Colonic mucosa (tissue), 4 donors: ENCODE data around the gene SF3B4. TPM values are rescaled to one million over a fixed set of nuclear protein-coding genes. Genes with fewer than 3 reads are reported as not detected.
A peak's percentile ranks its signal among the peaks of the same experiment; 100 is the strongest.
"Not testable (repeated sequence)": the region's sequence is repeated elsewhere in the genome, so short reads cannot be mapped to it uniquely, and the experiment has no call there.

ENCODE experiments used
- DNase-seq: peaks from one replicate; pipeline ENCODE4 v3.0.0-alpha.2; 2020
- H3K27ac ChIP-seq: fragments of 200-600 bp; one replicate; pipeline ENCODE4 v1.8.0; 2021
- H3K27me3 ChIP-seq: fragments of 200-600 bp; one replicate; pipeline ENCODE4 v1.8.0; 2021
- H3K36me3 ChIP-seq: fragments of 200-600 bp; one replicate; pipeline ENCODE4 v1.8.0; 2021
- H3K4me1 ChIP-seq: fragments of 200-600 bp; one replicate; pipeline ENCODE4 v1.8.0; 2021; ENCODE audit warnings: mild to moderate bottlenecking
- H3K4me3 ChIP-seq: fragments of 200-600 bp; one replicate; pipeline ENCODE4 v1.8.0; 2021
- H3K9ac ChIP-seq, 2 donors: one replicate each; pipeline ENCODE4 v1.7.0; 2013; ENCODE audit warnings: control low read depth in 2 of 2, low read depth in 2 of 2, low read length in 2 of 2
- H3K9me3 ChIP-seq: fragments of 200-600 bp; one replicate; pipeline ENCODE4 v1.8.0; 2021
- intact Hi-C: fragments of 100-400 bp; cut with DNase I; formaldehyde crosslinking; loops from one replicate; pipeline ENCODE4 v1.14.1; 2022
- total RNA-seq, 2 donors: library from RNA; stranded (reverse); fragmentation: NEBNext Ultra II Directional in 1 of 2; extraction: Animal tissue kit (Norgen Biotek cat#: 25700) in 1 of 2; gene quantifications; one replicate each; pipeline ENCODE4 v1.2.1, GENCODE V29; 2021
- TF ChIP-seq, protein P1 (sequence below): fragments of 200-600 bp; IDR thresholded peaks from one replicate; pipeline ENCODE4 v1.8.0; 2022; ENCODE audit warnings: antibody characterized with exemption, mild to moderate bottlenecking
- donor health status: healthy.
- donor health status: DM: no; HTN: no; CAD: no.
- donor health status: DM: no; HTN: no; CAD: no.

SF3B4 gene
- total RNA-seq, 2 donors from 2014 or later = 42.2 to 66.1 TPM

DNA sequence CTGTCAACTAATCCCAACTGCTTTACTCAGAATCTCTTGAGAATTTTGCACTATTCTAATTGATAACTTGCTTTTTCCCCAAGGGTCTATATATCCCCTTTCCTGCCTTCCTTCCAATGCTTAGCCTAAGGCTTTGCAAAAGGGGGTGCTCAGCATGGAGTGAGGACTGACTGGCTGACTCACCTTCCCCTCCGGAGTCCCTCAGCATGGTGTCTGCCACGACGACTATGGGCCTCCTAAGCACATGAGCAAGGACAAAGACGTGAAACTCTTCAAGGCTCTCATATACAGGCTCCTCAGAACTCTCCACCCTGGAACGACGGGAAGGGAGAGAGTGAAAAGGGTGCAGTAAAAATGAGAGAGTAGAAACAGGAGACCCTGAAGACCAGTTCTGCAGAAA lies 22.3 kb upstream of the SF3B4 start:
- Histone ChIP-seq H3K27me3 (no peaks in the 10 kb centered on the region), H3K4me3 (no peak overlapping the region), H3K36me3 (no peaks in the 10 kb centered on the region), H3K27ac (no peak overlapping the region), H3K9ac (no peak overlapping the region), H3K4me1 (no peaks in the 10 kb centered on the region), H3K9me3 (no peaks in the 10 kb centered on the region)
- no peak for DNase-seq
- intact Hi-C loops = no loop called here
- TF ChIP-seq, protein P1, sequence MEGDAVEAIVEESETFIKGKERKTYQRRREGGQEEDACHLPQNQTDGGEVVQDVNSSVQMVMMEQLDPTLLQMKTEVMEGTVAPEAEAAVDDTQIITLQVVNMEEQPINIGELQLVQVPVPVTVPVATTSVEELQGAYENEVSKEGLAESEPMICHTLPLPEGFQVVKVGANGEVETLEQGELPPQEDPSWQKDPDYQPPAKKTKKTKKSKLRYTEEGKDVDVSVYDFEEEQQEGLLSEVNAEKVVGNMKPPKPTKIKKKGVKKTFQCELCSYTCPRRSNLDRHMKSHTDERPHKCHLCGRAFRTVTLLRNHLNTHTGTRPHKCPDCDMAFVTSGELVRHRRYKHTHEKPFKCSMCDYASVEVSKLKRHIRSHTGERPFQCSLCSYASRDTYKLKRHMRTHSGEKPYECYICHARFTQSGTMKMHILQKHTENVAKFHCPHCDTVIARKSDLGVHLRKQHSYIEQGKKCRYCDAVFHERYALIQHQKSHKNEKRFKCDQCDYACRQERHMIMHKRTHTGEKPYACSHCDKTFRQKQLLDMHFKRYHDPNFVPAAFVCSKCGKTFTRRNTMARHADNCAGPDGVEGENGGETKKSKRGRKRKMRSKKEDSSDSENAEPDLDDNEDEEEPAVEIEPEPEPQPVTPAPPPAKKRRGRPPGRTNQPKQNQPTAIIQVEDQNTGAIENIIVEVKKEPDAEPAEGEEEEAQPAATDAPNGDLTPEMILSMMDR = no peak

DNA sequence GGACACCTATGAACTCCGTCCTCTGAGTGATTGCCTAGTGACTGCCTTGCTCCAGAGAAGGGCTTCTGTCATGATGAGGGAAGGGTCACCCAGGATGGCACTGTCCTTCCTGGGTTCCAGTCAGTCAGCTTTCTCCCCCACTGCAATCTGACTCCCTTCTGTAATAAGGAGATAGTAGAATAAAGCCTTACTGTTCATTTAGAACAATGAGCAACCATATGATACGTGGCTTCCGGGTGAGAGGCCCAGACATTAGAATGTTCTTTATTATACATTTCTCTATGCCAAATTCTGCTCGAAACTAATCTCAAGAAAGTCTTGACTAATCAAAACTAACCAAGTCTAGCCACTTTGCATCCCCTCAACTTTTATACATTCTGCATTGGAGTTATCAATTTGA lies 17.6 kb upstream of the SF3B4 start:
- Histone ChIP-seq H3K4me3 (no peak overlapping the region), H3K9ac (no peak overlapping the region), H3K4me1 (no peaks in the 10 kb centered on the region), H3K9me3 (no peaks in the 10 kb centered on the region), H3K36me3 (no peaks in the 10 kb centered on the region), H3K27ac (no peak overlapping the region), H3K27me3 (no peaks in the 10 kb centered on the region)
- TF ChIP-seq, protein P1 = no peak
- no peak for DNase-seq
- intact Hi-C loops = no loop called here

DNA sequence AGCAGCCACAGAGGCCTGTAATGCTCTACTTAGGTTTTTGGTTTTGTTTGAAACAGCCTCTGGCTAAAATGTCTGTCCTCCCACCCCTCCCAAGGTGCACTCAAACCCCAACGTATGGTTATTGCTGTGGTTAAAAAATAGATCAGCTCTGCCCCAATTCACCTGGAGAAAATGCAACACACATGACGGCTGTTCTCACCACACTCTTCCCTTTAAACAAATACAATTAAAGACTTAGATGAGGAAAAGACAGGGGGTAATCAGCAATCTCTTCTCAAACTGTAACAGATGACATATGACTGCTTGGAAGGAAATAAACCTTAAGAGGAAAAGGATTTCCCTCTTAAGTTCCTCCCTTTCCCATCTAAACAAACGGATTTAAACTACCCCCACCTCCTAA lies 15.3 kb upstream of the SF3B4 start:
- Histone ChIP-seq H3K4me3 (no peak overlapping the region), H3K27ac (peak overlapping the region; percentile 64), H3K9me3 (no peaks in the 10 kb centered on the region), H3K27me3 (no peaks in the 10 kb centered on the region), H3K4me1 (peaks cover 7% of the 10 kb centered on the region), H3K36me3 (no peaks in the 10 kb centered on the region), H3K9ac (peak overlapping the region in 1 of 2 donors; percentile 46)
- intact Hi-C loops = no loop called here
- TF ChIP-seq, protein P1 = no peak
- no peak for DNase-seq

DNA sequence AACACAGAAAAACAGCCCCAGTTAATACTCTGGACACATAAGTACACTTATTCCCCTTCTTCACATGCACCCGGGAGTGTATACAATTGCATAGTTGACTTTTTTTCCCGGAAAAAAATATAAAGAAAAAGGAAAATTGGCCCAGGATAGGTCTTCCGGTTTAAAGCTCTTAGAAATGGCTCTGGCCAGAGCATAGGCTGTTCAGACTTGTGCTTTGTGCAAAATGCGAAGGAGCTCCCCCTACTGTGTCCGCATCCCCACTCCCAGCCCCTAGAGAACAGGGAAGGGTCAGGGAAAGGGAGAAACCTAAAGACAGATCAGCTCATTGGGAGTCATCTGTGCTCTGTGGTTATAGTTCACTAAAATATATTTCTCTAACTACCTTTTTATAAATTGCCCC lies 14.6 kb upstream of the SF3B4 start:
- TF ChIP-seq, protein P1 = peak; percentile 29
- H3K27ac ChIP-seq = peak overlapping the region; percentile 64
- DNase-seq = no peak
- peaks cover 13% of the 10 kb centered on the region for H3K4me1 ChIP-seq
- no peaks in the 10 kb centered on the region for H3K36me3 ChIP-seq
- H3K9me3 ChIP-seq = no peaks in the 10 kb centered on the region
- no peaks in the 10 kb centered on the region for H3K27me3 ChIP-seq
- intact Hi-C loops = no loop called here
- no peak overlapping the region for H3K4me3 ChIP-seq
- H3K9ac ChIP-seq = peak overlapping the region in 1 of 2 donors; percentile 28

DNA sequence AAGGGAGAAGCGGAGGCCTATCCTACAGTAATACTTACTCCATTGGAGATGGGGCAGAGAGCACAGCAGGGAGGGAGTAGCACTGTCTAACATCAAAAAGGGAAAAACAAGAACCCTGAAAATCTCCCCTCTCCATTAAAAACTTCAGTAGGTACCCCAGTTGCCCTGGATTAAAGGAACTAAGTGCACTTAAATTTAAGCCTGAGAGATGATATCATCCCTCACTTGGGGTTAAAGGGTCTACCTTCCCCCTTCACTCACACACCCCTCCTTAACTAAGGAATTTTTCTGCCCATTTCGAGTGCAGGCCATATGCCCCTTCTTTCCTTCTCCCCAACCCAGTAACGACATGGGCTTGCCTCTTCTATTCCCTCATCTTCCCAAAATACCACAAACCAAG lies 12.8 kb upstream of the SF3B4 start:
- intact Hi-C loops = no loop called here
- DNase-seq = no peak
- Histone ChIP-seq H3K36me3 (no peaks in the 10 kb centered on the region), H3K9ac (no peak overlapping the region), H3K4me3 (no peak overlapping the region), H3K9me3 (no peaks in the 10 kb centered on the region), H3K27ac (peak overlapping the region; percentile 93), H3K27me3 (no peaks in the 10 kb centered on the region), H3K4me1 (peaks cover 13% of the 10 kb centered on the region)
- TF ChIP-seq, protein P1 = no peak

DNA sequence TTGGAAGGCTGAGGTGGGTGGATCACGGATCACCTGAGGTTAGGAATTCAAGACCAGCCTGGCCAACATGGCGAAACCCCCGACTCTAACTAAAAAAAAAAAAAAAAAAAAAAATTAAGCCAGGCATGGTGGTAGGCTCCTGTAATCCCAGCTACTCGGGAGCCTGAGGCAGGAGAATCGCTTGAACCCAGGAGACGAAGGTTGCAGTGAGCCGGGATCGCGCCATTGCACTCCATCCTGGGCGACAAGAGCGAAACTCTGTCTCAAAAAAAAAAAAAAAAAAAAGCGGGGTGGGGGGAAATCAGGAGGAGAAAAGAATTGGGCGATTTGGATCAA lies 11.0 kb upstream of the SF3B4 start:
- intact Hi-C loops, DNase-seq, H3K4me3 ChIP-seq, H3K27me3 ChIP-seq, H3K9me3 ChIP-seq, H3K36me3 ChIP-seq: not testable (repeated sequence)
- Histone ChIP-seq H3K4me1 (peaks cover 13% of the 10 kb centered on the region), H3K27ac (peak overlapping the region; percentile 93), H3K9ac (peak overlapping the region in 1 of 2 donors; percentile 98)
